ENCODE measurements around the gene MMAB.

Gene MMAB

GRCh38 chr12:109523504-109523903 lies 49.8 kb downstream of the MMAB start:
- no peak overlapping the region for H3K4me3 ChIP-seq (replicated peaks; ENCODE audit: low read depth, low read length)
- no peak for TF ChIP-seq CTCF (IDR thresholded peaks at IDR 0.05; ENCODE audit: low read depth, low read length, missing control alignments)
- DNase-seq (ENCODE audit: extremely low read depth, low read depth), result no peak

GRCh38 chr12:109523071-109523470 lies 50.2 kb downstream of the MMAB start:
- no peak for DNase-seq (ENCODE audit: extremely low read depth, low read depth)
- no peak overlapping the region for H3K4me3 ChIP-seq (replicated peaks; ENCODE audit: low read depth, low read length)
- no peak for TF ChIP-seq CTCF (IDR thresholded peaks at IDR 0.05; ENCODE audit: low read depth, low read length, missing control alignments)

- no peak for DNase-seq (ENCODE audit: extremely low read depth, low read depth)
- TF ChIP-seq CTCF (IDR thresholded peaks at IDR 0.05; ENCODE audit: low read depth, low read length, missing control alignments), result no peak
- H3K4me3 ChIP-seq (replicated peaks; ENCODE audit: low read depth, low read length), result no peak overlapping the region
Measured at GRCh38 chr12:109521831-109522230, 51.5 kb downstream of the MMAB start.

GRCh38 chr12:109519787-109520186 lies 53.5 kb downstream of the MMAB start:
- TF ChIP-seq CTCF (IDR thresholded peaks at IDR 0.05; ENCODE audit: low read depth, low read length, missing control alignments), result no peak
- H3K4me3 ChIP-seq (replicated peaks; ENCODE audit: low read depth, low read length), result no peak overlapping the region
- no peak for DNase-seq (ENCODE audit: extremely low read depth, low read depth)

- TF ChIP-seq CTCF (IDR thresholded peaks at IDR 0.05; ENCODE audit: low read depth, low read length, missing control alignments), result peak; percentile 98
Measured at GRCh38 chr12:109518820-109519665, 54.3 kb downstream of the MMAB start.

GRCh38 chr12:109517619-109518018 lies 55.7 kb downstream of the MMAB start:
- no peak for DNase-seq (ENCODE audit: extremely low read depth, low read depth)
- no peak for TF ChIP-seq CTCF (IDR thresholded peaks at IDR 0.05; ENCODE audit: low read depth, low read length, missing control alignments)
- no peak overlapping the region for H3K4me3 ChIP-seq (replicated peaks; ENCODE audit: low read depth, low read length)

More at GRCh38 chr12:109518820-109519665, 54.3 kb downstream of the MMAB start:
- DNase-seq (ENCODE audit: extremely low read depth, low read depth), result peak; percentile 36
- H3K4me3 ChIP-seq (replicated peaks; ENCODE audit: low read depth, low read length), result no peak overlapping the region
